ENCODE results near the gene SAMD4B.

The SAMD4B gene

GRCh38 chr19:39317476-39317875, 24.7 kb upstream of the SAMD4B start:
- peaks cover 29% of the 10 kb centered on the region for H3K27me3 ChIP-seq (ENCODE audit: insufficient read depth, low read length)
- H3K27ac ChIP-seq (ENCODE audit: low read length), result no peak overlapping the region
- H3K36me3 ChIP-seq (ENCODE audit: insufficient read depth, low read depth, low read length), result no peaks in the 10 kb centered on the region

GRCh38 chr19:39318071-39318470, 24.1 kb upstream of the SAMD4B start:
- no peak overlapping the region for H3K27ac ChIP-seq (ENCODE audit: low read length)
- H3K9me3 ChIP-seq (ENCODE audit: insufficient read depth, low read depth, low read length), result no peaks in the 10 kb centered on the region
- H3K4me1 ChIP-seq (ENCODE audit: insufficient read depth, low read length), result no peaks in the 10 kb centered on the region
- H3K36me3 ChIP-seq (ENCODE audit: insufficient read depth, low read depth, low read length), result no peaks in the 10 kb centered on the region
- H3K4me3 ChIP-seq (ENCODE audit: low read length), result no peak overlapping the region
- no peak overlapping the region for H3K9ac ChIP-seq (ENCODE audit: low read depth, low read length)
- H3K27me3 ChIP-seq (ENCODE audit: insufficient read depth, low read length), result peaks cover 29% of the 10 kb centered on the region

More at GRCh38 chr19:39317476-39317875, 24.7 kb upstream of the SAMD4B start:
- Histone ChIP-seq H3K9ac (ENCODE audit: low read depth, low read length) (no peak overlapping the region), H3K9me3 (ENCODE audit: insufficient read depth, low read depth, low read length) (no peaks in the 10 kb centered on the region), H3K4me3 (ENCODE audit: low read length) (no peak overlapping the region), H3K4me1 (ENCODE audit: insufficient read depth, low read length) (no peaks in the 10 kb centered on the region)

GRCh38 chr19:39318690-39319089, 23.5 kb upstream of the SAMD4B start:
- H3K9me3 ChIP-seq (ENCODE audit: insufficient read depth, low read depth, low read length), result no peaks in the 10 kb centered on the region
- H3K27ac ChIP-seq (ENCODE audit: low read length), result no peak overlapping the region
- H3K4me3 ChIP-seq (ENCODE audit: low read length), result no peak overlapping the region
- no peaks in the 10 kb centered on the region for H3K4me1 ChIP-seq (ENCODE audit: insufficient read depth, low read length)
- H3K9ac ChIP-seq (ENCODE audit: low read depth, low read length), result no peak overlapping the region
- no peaks in the 10 kb centered on the region for H3K36me3 ChIP-seq (ENCODE audit: insufficient read depth, low read depth, low read length)
- peaks cover 29% of the 10 kb centered on the region for H3K27me3 ChIP-seq (ENCODE audit: insufficient read depth, low read length)

- no peak overlapping the region for H3K27ac ChIP-seq (ENCODE audit: low read length)
- no peaks in the 10 kb centered on the region for H3K36me3 ChIP-seq (ENCODE audit: insufficient read depth, low read depth, low read length)
- H3K9ac ChIP-seq (ENCODE audit: low read depth, low read length), result no peak overlapping the region
- no peaks in the 10 kb centered on the region for H3K4me1 ChIP-seq (ENCODE audit: insufficient read depth, low read length)
- peaks cover 29% of the 10 kb centered on the region for H3K27me3 ChIP-seq (ENCODE audit: insufficient read depth, low read length)
- peak overlapping the region; percentile 83; the same call in 1 of the 2 replicates for H3K4me3 ChIP-seq (ENCODE audit: low read length)
- no peaks in the 10 kb centered on the region for H3K9me3 ChIP-seq (ENCODE audit: insufficient read depth, low read depth, low read length)
Observed at GRCh38 chr19:39319098-39319891, 22.9 kb upstream of the SAMD4B start.

GRCh38 chr19:39319892-39320248, 22.4 kb upstream of the SAMD4B start:
- Histone ChIP-seq H3K9me3 (ENCODE audit: insufficient read depth, low read depth, low read length) (no peaks in the 10 kb centered on the region), H3K9ac (ENCODE audit: low read depth, low read length) (peak overlapping the region; percentile 61; the same call in 1 of the 2 replicates), H3K27me3 (ENCODE audit: insufficient read depth, low read length) (peaks cover 29% of the 10 kb centered on the region), H3K4me3 (ENCODE audit: low read length) (peak overlapping the region; percentile 83), H3K27ac (ENCODE audit: low read length) (no peak overlapping the region), H3K36me3 (ENCODE audit: insufficient read depth, low read depth, low read length) (no peaks in the 10 kb centered on the region), H3K4me1 (ENCODE audit: insufficient read depth, low read length) (no peaks in the 10 kb centered on the region)

- Histone ChIP-seq H3K4me1 (ENCODE audit: insufficient read depth, low read length) (no peaks in the 10 kb centered on the region), H3K9ac (ENCODE audit: low read depth, low read length) (no peak overlapping the region), H3K27ac (ENCODE audit: low read length) (no peak overlapping the region), H3K27me3 (ENCODE audit: insufficient read depth, low read length) (peaks cover 29% of the 10 kb centered on the region), H3K36me3 (ENCODE audit: insufficient read depth, low read depth, low read length) (no peaks in the 10 kb centered on the region), H3K4me3 (ENCODE audit: low read length) (peak overlapping the region; percentile 46; the same call in 1 of the 2 replicates), H3K9me3 (ENCODE audit: insufficient read depth, low read depth, low read length) (no peaks in the 10 kb centered on the region)
Observed at GRCh38 chr19:39321117-39321831, 20.9 kb upstream of the SAMD4B start.

- Histone ChIP-seq H3K27ac (ENCODE audit: low read length) (no peak overlapping the region), H3K36me3 (ENCODE audit: insufficient read depth, low read depth, low read length) (no peaks in the 10 kb centered on the region), H3K4me1 (ENCODE audit: insufficient read depth, low read length) (no peaks in the 10 kb centered on the region), H3K9ac (ENCODE audit: low read depth, low read length) (no peak overlapping the region), H3K9me3 (ENCODE audit: insufficient read depth, low read depth, low read length) (no peaks in the 10 kb centered on the region), H3K27me3 (ENCODE audit: insufficient read depth, low read length) (peaks cover 29% of the 10 kb centered on the region), H3K4me3 (ENCODE audit: low read length) (no peak overlapping the region)
Observed at GRCh38 chr19:39321832-39322176, 20.4 kb upstream of the SAMD4B start.

- peaks cover 20% of the 10 kb centered on the region for H3K27me3 ChIP-seq (ENCODE audit: insufficient read depth, low read length)
- H3K27ac ChIP-seq (ENCODE audit: low read length), result no peak overlapping the region
- H3K9ac ChIP-seq (ENCODE audit: low read depth, low read length), result no peak overlapping the region
- H3K9me3 ChIP-seq (ENCODE audit: insufficient read depth, low read depth, low read length), result no peaks in the 10 kb centered on the region
- no peaks in the 10 kb centered on the region for H3K36me3 ChIP-seq (ENCODE audit: insufficient read depth, low read depth, low read length)
- H3K4me3 ChIP-seq (ENCODE audit: low read length), result no peak overlapping the region
- peaks cover 5% of the 10 kb centered on the region; the same call in 1 of the 2 replicates for H3K4me1 ChIP-seq (ENCODE audit: insufficient read depth, low read length)
Observed at GRCh38 chr19:39324242-39324842, 17.9 kb upstream of the SAMD4B start.

- Histone ChIP-seq H3K9ac (ENCODE audit: low read depth, low read length) (no peak overlapping the region), H3K4me3 (ENCODE audit: low read length) (no peak overlapping the region)
Observed at GRCh38 chr19:39325778-39326665, 16.2 kb upstream of the SAMD4B start.

GRCh38 chr19:39327363-39328045, 14.7 kb upstream of the SAMD4B start:
- Histone ChIP-seq H3K4me1 (ENCODE audit: insufficient read depth, low read length) (peaks cover 5% of the 10 kb centered on the region; the same call in 1 of the 2 replicates), H3K9ac (ENCODE audit: low read depth, low read length) (no peak overlapping the region), H3K36me3 (ENCODE audit: insufficient read depth, low read depth, low read length) (no peaks in the 10 kb centered on the region), H3K9me3 (ENCODE audit: insufficient read depth, low read depth, low read length) (no peaks in the 10 kb centered on the region), H3K27me3 (ENCODE audit: insufficient read depth, low read length) (no peaks in the 10 kb centered on the region; the same call in 1 of the 2 replicates), H3K27ac (ENCODE audit: low read length) (no peak overlapping the region), H3K4me3 (ENCODE audit: low read length) (peak overlapping the region; percentile 17; the same call in 1 of the 2 replicates)

More at GRCh38 chr19:39325778-39326665, 16.2 kb upstream of the SAMD4B start:
- Histone ChIP-seq H3K27me3 (ENCODE audit: insufficient read depth, low read length) (peaks cover 10% of the 10 kb centered on the region), H3K27ac (ENCODE audit: low read length) (no peak overlapping the region), H3K9me3 (ENCODE audit: insufficient read depth, low read depth, low read length) (no peaks in the 10 kb centered on the region), H3K36me3 (ENCODE audit: insufficient read depth, low read depth, low read length) (no peaks in the 10 kb centered on the region), H3K4me1 (ENCODE audit: insufficient read depth, low read length) (peaks cover 5% of the 10 kb centered on the region; the same call in 1 of the 2 replicates)

Data from iPS-20b (cell line).